Measurements from ENCODE around the gene OTC. TPM values are rescaled to one million over a fixed set of nuclear protein-coding genes. Genes with fewer than 3 reads are reported as not detected.

OTC gene
- total RNA-seq, 1 donor from 2014 or later = not detected

DNA sequence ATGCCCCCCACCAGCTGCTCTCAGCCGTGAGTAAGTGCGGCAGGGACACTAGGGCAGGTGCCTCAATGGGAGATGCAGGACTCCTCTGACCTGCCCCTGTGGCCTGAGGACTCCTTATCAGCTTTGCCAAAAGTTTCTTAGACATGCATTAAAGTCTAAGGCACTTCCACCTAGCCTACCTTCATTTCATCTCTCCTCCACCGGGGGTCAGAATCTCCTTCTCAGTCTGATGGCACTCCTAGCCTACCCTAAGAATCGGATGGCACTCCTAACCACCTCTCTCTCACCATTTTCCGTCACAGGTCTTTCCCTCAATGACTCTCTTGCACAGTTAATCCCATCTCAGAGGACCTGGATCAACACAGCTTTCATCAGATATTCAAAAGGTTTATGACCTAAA lies 85.9 kb downstream of the OTC start:
- intact Hi-C loops (cut with micrococcal nuclease) = no loop called here
- ATAC-seq (no peak), DNase-seq (no peak)

DNA sequence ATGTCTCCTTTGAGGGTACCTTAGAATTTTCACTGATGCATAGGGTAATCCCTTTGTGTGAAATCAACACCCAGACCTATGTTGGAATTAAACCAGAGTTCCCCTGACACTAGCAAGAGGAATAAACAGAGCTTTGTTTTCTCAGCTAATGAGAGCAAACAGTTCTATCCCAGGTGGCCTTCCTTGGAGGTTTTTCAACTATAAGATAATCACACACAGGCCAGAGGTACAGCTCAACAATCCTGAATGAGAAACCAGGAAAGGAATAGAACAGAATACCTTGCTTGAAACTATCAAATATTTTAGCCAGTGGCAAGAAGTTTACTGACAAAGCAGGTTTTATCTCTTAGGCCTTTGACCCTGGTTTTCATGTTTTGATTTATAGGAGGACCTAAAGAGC lies 100.2 kb downstream of the OTC start:
- ATAC-seq (no peak), DNase-seq (no peak)
- intact Hi-C loops (cut with micrococcal nuclease) = no loop called here

DNA sequence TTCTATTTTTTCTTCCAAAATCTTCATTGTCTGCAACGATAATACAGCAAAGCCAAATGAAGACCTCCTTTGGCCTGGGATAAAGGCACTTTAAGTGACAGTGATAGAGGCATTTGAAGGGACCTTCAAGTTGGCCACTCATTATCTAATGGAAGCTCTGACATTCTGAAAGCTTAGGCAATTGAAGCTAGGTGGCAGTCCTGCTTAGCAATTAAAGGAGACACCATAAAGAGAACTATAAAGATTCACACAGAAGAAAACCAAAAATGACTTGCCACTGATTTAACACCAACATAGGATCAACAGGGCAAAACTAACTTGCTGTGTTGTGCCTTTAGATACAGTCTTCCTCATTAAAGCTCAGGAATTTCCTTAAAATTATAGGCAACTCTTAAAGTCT lies 105.7 kb downstream of the OTC start:
- intact Hi-C loops (cut with micrococcal nuclease) = no loop called here
- ATAC-seq (no peak), DNase-seq (no peak)

DNA sequence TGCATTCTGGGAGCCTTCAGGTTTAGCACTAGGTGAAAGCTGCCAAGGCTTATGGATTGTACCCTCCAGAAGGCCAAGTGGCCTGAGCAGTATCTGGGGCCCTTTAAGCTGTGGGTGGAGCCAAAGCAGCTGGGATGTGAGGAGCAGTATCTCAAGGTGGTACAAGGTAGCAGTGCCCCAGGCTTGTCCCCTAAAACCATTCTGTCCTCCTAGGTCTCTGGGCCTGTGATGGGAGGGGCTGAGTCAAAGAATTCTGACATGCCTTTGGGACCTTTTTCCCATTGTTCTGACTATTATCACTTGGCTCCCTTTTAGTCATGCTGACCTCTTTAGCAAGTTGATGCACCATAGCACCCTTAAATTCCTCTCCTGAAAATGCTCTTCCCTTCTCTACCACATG lies 109.9 kb downstream of the OTC start:
- no peak for ATAC-seq
- intact Hi-C loops (cut with micrococcal nuclease) = no loop called here
- no peak for DNase-seq

DNA sequence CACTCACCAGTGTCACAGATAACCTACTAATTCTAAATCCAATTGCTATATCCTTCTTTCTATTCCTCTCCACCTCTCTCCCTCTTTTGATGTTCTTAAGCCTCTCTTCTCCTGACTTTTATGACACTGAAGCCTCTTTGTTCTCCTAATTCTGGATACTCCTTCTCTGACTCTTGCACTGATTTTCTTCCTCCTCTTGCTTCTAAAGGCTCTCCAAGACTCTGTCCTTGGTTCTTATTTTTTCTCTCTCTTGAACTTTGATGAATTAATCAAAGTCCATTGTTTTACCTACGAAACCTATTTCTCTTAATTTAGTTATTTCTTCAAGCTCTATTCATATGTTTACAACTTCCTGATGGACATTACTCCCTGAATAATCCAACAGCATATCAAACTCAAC lies 113.3 kb downstream of the OTC start:
- ATAC-seq (no peak), DNase-seq (no peak)
- intact Hi-C loops (cut with micrococcal nuclease) = no loop called here

DNA sequence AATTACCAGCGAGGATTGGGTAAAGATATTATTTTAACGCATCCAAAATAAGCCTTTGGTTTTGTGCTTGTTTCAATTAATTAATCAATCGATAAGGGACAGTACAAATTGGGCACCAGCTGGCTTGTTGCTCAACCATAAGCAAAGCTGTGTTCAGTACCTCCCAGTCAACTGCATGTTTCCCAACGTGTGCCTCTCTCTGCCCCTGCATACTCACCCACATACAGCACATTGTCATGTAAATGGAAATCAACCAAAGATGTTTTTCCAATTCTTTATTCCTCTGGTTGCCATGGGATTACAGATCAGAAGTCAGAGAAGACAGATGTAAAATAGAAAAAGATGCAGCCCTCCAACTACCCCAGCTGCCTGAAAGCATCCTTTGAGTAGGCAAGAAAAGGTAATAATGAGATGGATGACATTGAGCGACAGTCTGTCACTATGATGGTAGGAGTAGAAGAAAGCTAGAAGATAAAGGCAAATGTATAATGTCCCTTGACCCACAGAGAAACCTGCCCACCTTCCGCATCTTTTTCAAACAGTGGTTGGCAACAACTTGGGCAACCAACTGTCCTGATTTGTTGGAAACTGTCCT lies 116.3 kb downstream of the OTC start:
- no peak for DNase-seq
- intact Hi-C loops (cut with micrococcal nuclease) = no loop called here
- no peak for ATAC-seq

Other genes starting within 250 kb of the OTC start
- gene SRPX, start 131.7 kb upstream of the OTC start, total RNA-seq = 45.2 TPM
- gene RPGR, start 25.1 kb upstream of the OTC start, total RNA-seq = 4.0 TPM
- 20.0 TPM for gene TSPAN7, start 208.9 kb downstream of the OTC start, total RNA-seq

Data from left ventricle myocardium superior (tissue), 1 donor.